ENCODE results near the gene NKRF. TPM values are rescaled to one million over a fixed set of nuclear protein-coding genes. Genes with fewer than 3 reads are reported as not detected.

The NKRF gene
- total RNA-seq, 2 donors from 2014 or later: 3.3 to 4.7 TPM

GRCh38 chrX:119636419-119636818 is 30.2 kb upstream of the NKRF start:
- no peak for DNase-seq (ENCODE audit: low spot score)
- Histone ChIP-seq H3K36me3 (no peaks in the 10 kb centered on the region), H3K4me3 (no peak overlapping the region), H3K4me1 (no peaks in the 10 kb centered on the region), H3K27ac (no peak overlapping the region), H3K27me3 (no peaks in the 10 kb centered on the region), H3K9me3 (no peaks in the 10 kb centered on the region)
- no peak for TF ChIP-seq CTCF (IDR thresholded peaks at IDR 0.05)

GRCh38 chrX:119635799-119636198 is 29.6 kb upstream of the NKRF start:
- H3K36me3 ChIP-seq: no peaks in the 10 kb centered on the region
- no peaks in the 10 kb centered on the region for H3K4me1 ChIP-seq
- H3K27me3 ChIP-seq: no peaks in the 10 kb centered on the region
- TF ChIP-seq CTCF (IDR thresholded peaks at IDR 0.05): no peak
- H3K27ac ChIP-seq: no peak overlapping the region
- no peaks in the 10 kb centered on the region for H3K9me3 ChIP-seq
- no peak overlapping the region for H3K4me3 ChIP-seq
- no peak for DNase-seq (ENCODE audit: low spot score)

- Histone ChIP-seq H3K4me1 (no peaks in the 10 kb centered on the region), H3K27ac (no peak overlapping the region), H3K36me3 (no peaks in the 10 kb centered on the region), H3K27me3 (no peaks in the 10 kb centered on the region), H3K9me3 (no peaks in the 10 kb centered on the region), H3K4me3 (no peak overlapping the region)
- no peak for DNase-seq (ENCODE audit: low spot score)
- no peak for TF ChIP-seq CTCF (IDR thresholded peaks at IDR 0.05)
These were observed 29.0 kb upstream of the NKRF start for GRCh38 chrX:119635179-119635578.

GRCh38 chrX:119625843-119626242 is 19.6 kb upstream of the NKRF start:
- no peak overlapping the region for H3K27ac ChIP-seq
- H3K27me3 ChIP-seq: no peaks in the 10 kb centered on the region
- H3K4me1 ChIP-seq: no peaks in the 10 kb centered on the region
- no peaks in the 10 kb centered on the region for H3K36me3 ChIP-seq
- TF ChIP-seq CTCF (IDR thresholded peaks at IDR 0.05): no peak
- H3K9me3 ChIP-seq: no peaks in the 10 kb centered on the region
- no peak for DNase-seq (ENCODE audit: low spot score)
- H3K4me3 ChIP-seq: no peak overlapping the region

GRCh38 chrX:119624951-119625668 is 18.9 kb upstream of the NKRF start:
- Histone ChIP-seq H3K36me3 (no peaks in the 10 kb centered on the region), H3K4me3 (no peak overlapping the region), H3K4me1 (no peaks in the 10 kb centered on the region), H3K27me3 (no peaks in the 10 kb centered on the region), H3K9me3 (no peaks in the 10 kb centered on the region), H3K27ac (no peak overlapping the region)
- DNase-seq (ENCODE audit: low spot score): no peak
- no peak for TF ChIP-seq CTCF (IDR thresholded peaks at IDR 0.05)

- H3K27me3 ChIP-seq: no peaks in the 10 kb centered on the region
- no peaks in the 10 kb centered on the region for H3K36me3 ChIP-seq
- H3K4me3 ChIP-seq: no peak overlapping the region
- no peak for TF ChIP-seq CTCF (IDR thresholded peaks at IDR 0.05)
- H3K4me1 ChIP-seq: no peaks in the 10 kb centered on the region
- no peak for DNase-seq (ENCODE audit: low spot score)
- no peaks in the 10 kb centered on the region for H3K9me3 ChIP-seq
- H3K27ac ChIP-seq: no peak overlapping the region
These were observed 18.2 kb upstream of the NKRF start for GRCh38 chrX:119624417-119624816.

Measured in right atrium auricular region (tissue), 2 donors.